ENCODE results near the gene WNK1. TPM values are rescaled to one million over a fixed set of nuclear protein-coding genes. Genes with fewer than 3 reads are reported as not detected.

WNK1 gene
- total and polyA plus RNA-seq, 2 experiments from 2014 or later, result 110 to 145 TPM

DNA sequence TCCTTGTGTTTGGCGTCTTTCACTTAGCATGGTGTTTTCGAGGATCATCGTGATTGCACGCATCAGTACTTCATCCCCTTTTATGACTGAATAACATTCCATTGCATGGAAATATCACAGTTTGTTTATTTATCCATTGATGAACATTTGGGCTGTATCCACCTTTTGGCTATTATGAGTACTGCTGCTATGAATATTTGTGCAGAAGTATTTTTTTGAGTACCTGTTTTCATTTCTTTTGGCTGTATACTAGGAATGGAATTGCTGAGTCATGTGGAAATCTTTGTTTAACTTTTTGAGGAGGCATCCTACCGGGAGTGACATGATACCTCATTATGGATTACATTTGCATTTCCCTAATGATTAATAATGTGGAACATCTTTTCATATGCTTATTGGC, 66.4 kb downstream of the WNK1 start:
- Histone ChIP-seq H3K4me3 (no peak overlapping the region), H3K27me3 (no peaks in the 10 kb centered on the region), H3K9me3 (ENCODE audit: low read depth) (no peaks in the 10 kb centered on the region), H3K36me3 (peaks cover 4% of the 10 kb centered on the region), H3K4me1 (ENCODE audit: low read depth) (peaks cover 7% of the 10 kb centered on the region), H3K27ac (peak overlapping the region; percentile 54)
- no peak for DNase-seq (ENCODE audit: low read depth in 1 of 2, low spot score in 1 of 2)
- TF ChIP-seq, protein P1, sequence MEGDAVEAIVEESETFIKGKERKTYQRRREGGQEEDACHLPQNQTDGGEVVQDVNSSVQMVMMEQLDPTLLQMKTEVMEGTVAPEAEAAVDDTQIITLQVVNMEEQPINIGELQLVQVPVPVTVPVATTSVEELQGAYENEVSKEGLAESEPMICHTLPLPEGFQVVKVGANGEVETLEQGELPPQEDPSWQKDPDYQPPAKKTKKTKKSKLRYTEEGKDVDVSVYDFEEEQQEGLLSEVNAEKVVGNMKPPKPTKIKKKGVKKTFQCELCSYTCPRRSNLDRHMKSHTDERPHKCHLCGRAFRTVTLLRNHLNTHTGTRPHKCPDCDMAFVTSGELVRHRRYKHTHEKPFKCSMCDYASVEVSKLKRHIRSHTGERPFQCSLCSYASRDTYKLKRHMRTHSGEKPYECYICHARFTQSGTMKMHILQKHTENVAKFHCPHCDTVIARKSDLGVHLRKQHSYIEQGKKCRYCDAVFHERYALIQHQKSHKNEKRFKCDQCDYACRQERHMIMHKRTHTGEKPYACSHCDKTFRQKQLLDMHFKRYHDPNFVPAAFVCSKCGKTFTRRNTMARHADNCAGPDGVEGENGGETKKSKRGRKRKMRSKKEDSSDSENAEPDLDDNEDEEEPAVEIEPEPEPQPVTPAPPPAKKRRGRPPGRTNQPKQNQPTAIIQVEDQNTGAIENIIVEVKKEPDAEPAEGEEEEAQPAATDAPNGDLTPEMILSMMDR (IDR thresholded peaks at IDR 0.05; ENCODE audit: low read depth, low read length), result no peak

DNA sequence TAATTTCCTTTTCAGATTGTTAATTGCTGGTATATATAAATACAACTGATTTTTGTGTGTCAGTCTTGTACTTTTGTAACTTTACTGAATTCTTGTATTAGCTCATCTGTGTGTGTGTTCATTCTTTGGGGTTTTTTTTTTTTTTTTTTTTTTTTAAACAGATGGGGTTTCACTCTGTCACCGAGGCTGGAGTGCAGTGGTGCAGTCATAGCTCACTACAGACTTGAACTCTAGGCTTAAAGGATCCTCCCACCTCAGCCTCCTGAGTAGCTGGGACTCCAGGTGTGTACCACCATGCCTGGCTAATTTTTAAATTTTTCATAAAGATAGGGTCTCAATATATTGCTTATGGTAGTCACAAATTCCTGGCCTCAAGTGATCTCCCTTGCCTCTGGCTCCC, 68.0 kb downstream of the WNK1 start:
- no peak overlapping the region for H3K4me3 ChIP-seq
- DNase-seq (ENCODE audit: low read depth in 1 of 2, low spot score in 1 of 2), result no peak
- TF ChIP-seq, protein P1 (IDR thresholded peaks at IDR 0.05; ENCODE audit: low read depth, low read length), result no peak
- no peak overlapping the region for H3K27ac ChIP-seq
- H3K4me1 ChIP-seq (ENCODE audit: low read depth), result peaks cover 7% of the 10 kb centered on the region
- no peaks in the 10 kb centered on the region for H3K27me3 ChIP-seq
- no peaks in the 10 kb centered on the region for H3K9me3 ChIP-seq (ENCODE audit: low read depth)
- H3K36me3 ChIP-seq, result peaks cover 4% of the 10 kb centered on the region

DNA sequence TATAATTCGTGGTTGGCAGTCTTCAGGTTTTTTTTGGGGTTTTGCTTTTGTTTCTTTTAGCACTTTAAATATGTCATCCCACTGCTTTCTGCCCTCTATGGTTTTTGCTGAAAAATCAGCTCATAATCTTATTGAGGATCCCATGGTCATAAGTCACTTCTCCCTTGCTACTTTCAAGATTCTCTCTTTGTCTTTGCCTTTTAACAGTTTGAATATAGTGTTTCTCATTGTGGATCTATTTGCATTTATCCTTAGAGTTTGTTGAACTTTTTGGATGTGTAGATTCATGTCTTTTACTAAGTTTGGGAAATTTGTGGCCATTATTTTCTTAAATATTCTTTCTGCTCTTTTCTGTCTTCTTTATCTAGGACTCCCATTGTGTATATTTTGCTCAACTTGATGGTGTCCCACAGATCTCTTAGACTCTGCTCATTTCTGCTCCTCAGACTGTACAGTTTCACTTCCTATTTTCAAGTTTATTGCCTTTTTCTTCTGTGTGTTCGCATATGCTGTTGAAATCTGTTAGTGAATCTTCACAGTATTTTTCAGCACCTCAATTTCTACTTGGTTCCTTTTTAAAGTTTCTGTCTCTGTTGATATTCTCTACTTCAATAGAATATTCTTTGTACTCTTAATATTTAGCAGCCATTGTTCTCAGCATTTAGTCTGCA, 70.8 kb downstream of the WNK1 start:
- no peak overlapping the region for H3K27ac ChIP-seq
- no peaks in the 10 kb centered on the region for H3K27me3 ChIP-seq
- TF ChIP-seq, protein P1 (IDR thresholded peaks at IDR 0.05; ENCODE audit: low read depth, low read length), result no peak
- H3K9me3 ChIP-seq (ENCODE audit: low read depth), result no peaks in the 10 kb centered on the region
- no peak overlapping the region for H3K4me3 ChIP-seq
- DNase-seq (ENCODE audit: low read depth in 1 of 2, low spot score in 1 of 2), result no peak
- H3K36me3 ChIP-seq, result peaks cover 11% of the 10 kb centered on the region
- H3K4me1 ChIP-seq (ENCODE audit: low read depth), result peaks cover 7% of the 10 kb centered on the region

DNA sequence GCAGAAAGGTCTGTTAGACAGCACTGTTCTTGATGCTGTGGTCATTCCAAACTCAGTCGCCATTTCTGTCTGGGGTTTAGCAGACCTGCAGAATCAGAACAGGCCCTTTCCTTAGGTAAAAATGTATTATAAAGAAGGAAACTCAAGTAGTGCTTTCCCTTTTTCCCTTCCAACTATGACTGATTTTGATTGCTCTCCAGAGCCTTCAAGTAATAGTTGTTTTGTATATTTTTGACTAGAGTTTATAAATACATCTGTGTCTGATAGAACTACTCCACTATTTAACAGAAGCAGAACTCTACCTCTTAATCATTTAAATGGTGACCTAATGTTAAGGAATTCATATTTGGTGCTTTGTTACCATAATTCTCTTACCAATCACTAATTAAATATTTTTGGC, 74.0 kb downstream of the WNK1 start:
- TF ChIP-seq, protein P1 (IDR thresholded peaks at IDR 0.05; ENCODE audit: low read depth, low read length), result no peak
- Histone ChIP-seq H3K4me3 (no peak overlapping the region), H3K4me1 (ENCODE audit: low read depth) (no peaks in the 10 kb centered on the region), H3K36me3 (peaks cover 34% of the 10 kb centered on the region), H3K9me3 (ENCODE audit: low read depth) (no peaks in the 10 kb centered on the region), H3K27ac (no peak overlapping the region), H3K27me3 (no peaks in the 10 kb centered on the region)
- no peak for DNase-seq (ENCODE audit: low read depth in 1 of 2, low spot score in 1 of 2)

DNA sequence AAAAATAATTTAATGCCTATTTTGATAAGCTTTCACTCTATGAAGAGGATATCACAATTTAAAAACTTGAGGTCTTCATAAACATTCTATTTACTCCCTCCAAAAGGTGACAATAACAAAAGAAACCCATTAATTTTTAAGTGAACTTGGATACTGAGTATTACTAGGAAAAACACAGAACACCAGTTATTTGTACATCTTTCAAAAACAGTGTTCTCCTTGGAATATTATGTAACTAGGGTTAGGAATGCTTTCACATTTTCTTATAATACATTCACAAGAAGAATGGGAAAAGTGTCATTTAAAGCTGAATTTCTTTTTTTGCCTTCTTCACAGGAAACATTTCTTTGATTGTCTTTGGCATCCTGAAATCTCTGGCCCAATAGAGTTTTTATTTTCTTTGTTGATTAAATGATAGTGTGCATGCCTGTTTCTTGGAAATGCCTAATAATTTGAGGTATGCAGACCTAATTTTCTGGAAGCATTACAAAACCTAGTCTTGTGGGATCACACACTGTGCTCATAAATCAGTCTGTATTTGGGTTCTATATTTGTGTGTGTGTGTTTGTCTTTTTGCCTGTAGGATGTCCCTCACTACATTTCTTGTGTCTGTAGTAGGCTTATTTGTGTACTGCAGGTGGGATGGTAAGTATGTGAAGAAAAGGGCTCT, 76.5 kb downstream of the WNK1 start:
- H3K27me3 ChIP-seq, result no peaks in the 10 kb centered on the region
- TF ChIP-seq, protein P1 (IDR thresholded peaks at IDR 0.05; ENCODE audit: low read depth, low read length), result no peak
- H3K9me3 ChIP-seq (ENCODE audit: low read depth), result no peaks in the 10 kb centered on the region
- H3K27ac ChIP-seq, result no peak overlapping the region
- peaks cover 34% of the 10 kb centered on the region for H3K36me3 ChIP-seq
- no peak overlapping the region for H3K4me3 ChIP-seq
- peak in 1 of 2 donors; percentile 30 for DNase-seq (ENCODE audit: low read depth in 1 of 2, low spot score in 1 of 2)
- no peaks in the 10 kb centered on the region for H3K4me1 ChIP-seq (ENCODE audit: low read depth)

Measured in cardiac muscle cell (in vitro differentiated cells and primary cell).